Nephron (organoid): ENCODE measurements around the gene GLMP.

Experiments
- H3K27ac Mint-ChIP-seq, 3 experiments: 2 replicates each; pipeline ENCODE4 v1.8.0; 2020; ENCODE audit warnings: mixed read lengths in 3 of 3, mild to moderate bottlenecking in 2 of 3, moderate library complexity in 1 of 3
- H3K27me3 Mint-ChIP-seq: 2 replicates; pipeline ENCODE4 v1.8.0; 2021; ENCODE audit warnings: low read depth, mild to moderate bottlenecking, moderate library complexity, mixed read lengths
- H3K36me3 Mint-ChIP-seq: 2 replicates; pipeline ENCODE4 v1.8.0; 2020; ENCODE audit warnings: low read depth, mixed read lengths
- H3K4me1 Mint-ChIP-seq: 2 replicates; pipeline ENCODE4 v1.8.0; 2020; ENCODE audit warnings: mixed read lengths
- H3K4me3 Mint-ChIP-seq, 3 experiments: 2 replicates each; pipeline ENCODE4 v1.8.0; 2020; ENCODE audit warnings: mild to moderate bottlenecking in 3 of 3, mixed read lengths in 3 of 3, moderate library complexity in 2 of 3
- H3K9me3 Mint-ChIP-seq: 2 replicates; pipeline ENCODE4 v1.8.0; 2020; ENCODE audit warnings: mixed read lengths
- CTCF ChIP-seq, 3 experiments: fragments of 200-600 bp; sonication (generic); IDR thresholded peaks; one replicate each; pipeline ENCODE4 v1.5.0; 2021; ENCODE audit warnings: antibody characterized with exemption in 3 of 3; ENCODE audit not compliant: unreplicated experiment in 3 of 3

GLMP gene

GRCh38 chr1:156284112-156284511 lies 11.4 kb downstream of the GLMP start, which contains the start of gene TMEM79:
Gene TMEM79 (plus strand): TSS chr1:156284325. CDS start chr1:156285227, 902 bp downstream.
- H3K4me1 Mint-ChIP-seq: peaks cover 33% of the 10 kb centered on the region
- no peaks in the 10 kb centered on the region for H3K9me3 Mint-ChIP-seq
- H3K27ac Mint-ChIP-seq: peak within 1 kb of the TSS; percentile 89 to 94 (median 92)
- H3K4me3 Mint-ChIP-seq: peak within 1 kb of the TSS; percentile 91 to 96 (median 93)
- no peaks in the 10 kb centered on the region for H3K27me3 Mint-ChIP-seq
- TF ChIP-seq CTCF (IDR thresholded peaks at IDR 0.05; ENCODE audit: unreplicated experiment in 3 of 3): no peak
- H3K36me3 Mint-ChIP-seq: peaks cover 5% of the 10 kb centered on the region

GRCh38 chr1:156283521-156283920 lies 12.0 kb downstream of the GLMP start:
- no peaks in the 10 kb centered on the region for H3K27me3 Mint-ChIP-seq
- H3K4me3 Mint-ChIP-seq: peak overlapping the region; percentile 91 to 96 (median 93)
- H3K36me3 Mint-ChIP-seq: peaks cover 3% of the 10 kb centered on the region
- TF ChIP-seq CTCF (IDR thresholded peaks at IDR 0.05; ENCODE audit: unreplicated experiment in 3 of 3): no peak
- peak overlapping the region; percentile 89 to 94 (median 92) for H3K27ac Mint-ChIP-seq
- H3K4me1 Mint-ChIP-seq: peaks cover 33% of the 10 kb centered on the region
- no peaks in the 10 kb centered on the region for H3K9me3 Mint-ChIP-seq

GRCh38 chr1:156282479-156283222 lies 12.8 kb downstream of the GLMP start, which contains the start of gene SMG5:
Gene SMG5 (minus strand): TSS chr1:156282825. CDS start chr1:156282680, 145 bp downstream.
- H3K27me3 Mint-ChIP-seq: no peaks in the 10 kb centered on the region
- peak within 1 kb of the TSS; percentile 91 to 96 (median 93) for H3K4me3 Mint-ChIP-seq
- peak within 1 kb of the TSS; percentile 89 to 97 (median 94) for H3K27ac Mint-ChIP-seq
- no peak for TF ChIP-seq CTCF (IDR thresholded peaks at IDR 0.05; ENCODE audit: unreplicated experiment in 3 of 3)
- H3K9me3 Mint-ChIP-seq: no peaks in the 10 kb centered on the region
- H3K36me3 Mint-ChIP-seq: peaks cover 12% of the 10 kb centered on the region
- peaks cover 33% of the 10 kb centered on the region for H3K4me1 Mint-ChIP-seq

GRCh38 chr1:156281693-156282478 lies 13.6 kb downstream of the GLMP start:
- no peak for TF ChIP-seq CTCF (IDR thresholded peaks at IDR 0.05; ENCODE audit: unreplicated experiment in 3 of 3)
- H3K4me1 Mint-ChIP-seq: peaks cover 33% of the 10 kb centered on the region
- peak overlapping the region; percentile 91 to 96 (median 93) for H3K4me3 Mint-ChIP-seq
- no peaks in the 10 kb centered on the region for H3K27me3 Mint-ChIP-seq
- peak overlapping the region; percentile 89 to 97 (median 94) for H3K27ac Mint-ChIP-seq
- peaks cover 20% of the 10 kb centered on the region for H3K36me3 Mint-ChIP-seq
- H3K9me3 Mint-ChIP-seq: no peaks in the 10 kb centered on the region

DNA sequence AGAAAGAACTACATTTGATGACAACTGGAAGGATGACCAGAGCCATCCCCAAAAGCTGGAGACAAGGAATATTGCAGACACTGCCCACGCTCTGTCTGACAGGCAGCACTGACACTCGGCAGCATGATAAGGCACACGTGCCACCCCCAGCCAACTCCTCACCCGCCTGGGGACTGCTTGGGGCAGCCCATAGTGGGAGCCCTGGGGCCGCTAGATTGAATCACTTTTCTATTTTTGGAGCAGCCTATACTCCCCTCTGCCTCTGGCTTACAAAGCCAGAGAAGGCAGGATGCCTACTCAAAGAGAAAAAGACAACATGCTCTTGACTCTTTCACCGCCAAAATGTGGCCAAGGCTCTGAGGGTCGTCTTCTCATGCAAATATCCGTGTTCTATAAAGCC lies 14.2 kb downstream of the GLMP start:
- Mint-ChIP-seq H3K4me1 (peaks cover 33% of the 10 kb centered on the region), H3K27ac (peak overlapping the region in 2 of 3 experiments; percentile 94 to 97), H3K36me3 (peaks cover 26% of the 10 kb centered on the region), H3K9me3 (no peaks in the 10 kb centered on the region), H3K27me3 (no peaks in the 10 kb centered on the region), H3K4me3 (peak overlapping the region; percentile 91 to 96 (median 93))
- no peak for TF ChIP-seq CTCF (IDR thresholded peaks at IDR 0.05; ENCODE audit: unreplicated experiment in 3 of 3)
